Spleen (tissue), 11 donors: ENCODE results near the gene CMIP. TPM values are rescaled to one million over a fixed set of nuclear protein-coding genes. Genes with fewer than 3 reads are reported as not detected.
A peak's percentile ranks its signal among the peaks of the same experiment; 100 is the strongest.

Experiments used
- DNase-seq: peaks from one replicate; pipeline ENCODE4 v3.0.0-alpha.2; 2020
- H3K27ac ChIP-seq, 8 donors: fragments of 200-600 bp; sonication (generic) in 7 of 8; 1 replicate in 4 of 8; 2 replicates in 4 of 8; pipeline versions ENCODE4 v1.5.0 to v1.8.0; 2016 to 2021; ENCODE audit warnings: inconsistent platforms in 4 of 8, mild to moderate bottlenecking in 4 of 8, moderate library complexity in 1 of 8
- H3K27me3 ChIP-seq, 7 donors: fragments of 200-600 bp; sonication (generic) in 6 of 7; replicated peaks in 1 of 7; 1 replicate in 4 of 7; 2 replicates in 3 of 7; pipeline versions ENCODE4 v1.5.0 to v1.8.0; 2016 to 2021; ENCODE audit warnings: inconsistent platforms in 3 of 7, mild to moderate bottlenecking in 1 of 7
- H3K36me3 ChIP-seq, 6 donors: fragments of 200-600 bp; sonication (generic) in 5 of 6; 1 replicate in 4 of 6; 2 replicates in 2 of 6; pipeline versions ENCODE4 v1.5.0 to v1.8.0; 2016 to 2021; ENCODE audit warnings: inconsistent platforms in 2 of 6
- H3K4me1 ChIP-seq, 6 donors: fragments of 200-600 bp; sonication (generic) in 5 of 6; 1 replicate in 3 of 6; 2 replicates in 3 of 6; pipeline versions ENCODE4 v1.5.0 to v1.8.0; 2016 to 2021; ENCODE audit warnings: inconsistent platforms in 3 of 6
- H3K4me3 ChIP-seq, 8 donors: fragments of 200-600 bp; sonication (generic) in 7 of 8; 1 replicate in 4 of 8; 2 replicates in 4 of 8; pipeline versions ENCODE4 v1.5.0 to v1.8.0; 2016 to 2021; ENCODE audit warnings: inconsistent platforms in 4 of 8, mild to moderate bottlenecking in 4 of 8, moderate library complexity in 2 of 8
- H3K9me3 ChIP-seq, 8 donors: fragments of 200-600 bp; sonication (generic) in 7 of 8; 1 replicate in 4 of 8; 2 replicates in 4 of 8; pipeline versions ENCODE4 v1.5.0 to v1.8.0; 2016 to 2021; ENCODE audit warnings: inconsistent platforms in 4 of 8
- CTCF ChIP-seq, 11 experiments: fragments of 200-600 bp in 7 of 11; fragments of 450-650 bp in 4 of 11; sonication (generic) in 4 of 11; IDR thresholded peaks in 8 of 11; conservative IDR thresholded peaks in 3 of 11; 1 replicate in 7 of 11; 2 replicates in 4 of 11; pipeline versions ENCODE4 v1.4.0 to v1.8.0; 2016 to 2021; ENCODE audit warnings: antibody characterized with exemption in 11 of 11, inconsistent platforms in 4 of 11, mild to moderate bottlenecking in 1 of 11
- POLR2A ChIP-seq, 3 donors: fragments of 450-650 bp; IDR thresholded peaks; one replicate each; pipeline ENCODE4 v1.5.1; 2017; ENCODE audit warnings: antibody characterized with exemption in 3 of 3, mild to moderate bottlenecking in 1 of 3
- POLR2AphosphoS5 ChIP-seq, 3 donors: sonication (generic); formaldehyde crosslinking; IDR thresholded peaks; one replicate each; pipeline ENCODE4 v1.5.1; 2017; ENCODE audit warnings: antibody characterized with exemption in 3 of 3
- WGBS, 5 donors: extraction: QIAGEN DNeasy Blood & Tissue Kit in 3 of 5; methylation state at CpG; one replicate each; pipeline versions ENCODE4 v1.1.5 to v1.1.7; 2013 to 2018; 5-methylcytosine and 5-hydroxymethylcytosine counted together
- intact Hi-C: fragments of 100-400 bp; cut with DNase I; formaldehyde crosslinking; loops from one replicate; pipeline ENCODE4 v1.15.0; 2023; ENCODE audit warnings: low total_unique reads
- polyA plus RNA-seq, 3 donors: library from polyadenylated mRNA; stranded (reverse); fragments of 200-250 nt; gene quantifications; one replicate each; pipeline ENCODE4 v1.2.1, GENCODE V29; 2013
- total RNA-seq, 7 donors: library from RNA; depleted of rRNA in 3 of 7; stranded (reverse); fragments of >200 nt in 3 of 7; fragmentation: NEBNext Ultra II Directional in 4 of 7; extraction: Animal tissue kit (Norgen Biotek cat#: 25700) in 4 of 7; gene quantifications; one replicate each; pipeline versions ENCODE4 v1.1.0 to v1.2.1, GENCODE V29; 2016 to 2021
- donor health status: healthy with polysubstance abuse.
- donor health status: DM: no; HTN: no; CAD: no; lungs with moderate emphysema.
- donor health status: DM: no; HTN: no; CAD: no.
- donor health status: Bipolar disorder and iron deficiency.
- donor health status: healthy.
- donor health status: DM: no; HTN: no; CAD: no.
- donor health status: DM: yes; HTN: yes; CAD: no.

Gene CMIP
- total and polyA plus RNA-seq, 10 donors: 6.0 to 107 (median 63.6) TPM

DNA sequence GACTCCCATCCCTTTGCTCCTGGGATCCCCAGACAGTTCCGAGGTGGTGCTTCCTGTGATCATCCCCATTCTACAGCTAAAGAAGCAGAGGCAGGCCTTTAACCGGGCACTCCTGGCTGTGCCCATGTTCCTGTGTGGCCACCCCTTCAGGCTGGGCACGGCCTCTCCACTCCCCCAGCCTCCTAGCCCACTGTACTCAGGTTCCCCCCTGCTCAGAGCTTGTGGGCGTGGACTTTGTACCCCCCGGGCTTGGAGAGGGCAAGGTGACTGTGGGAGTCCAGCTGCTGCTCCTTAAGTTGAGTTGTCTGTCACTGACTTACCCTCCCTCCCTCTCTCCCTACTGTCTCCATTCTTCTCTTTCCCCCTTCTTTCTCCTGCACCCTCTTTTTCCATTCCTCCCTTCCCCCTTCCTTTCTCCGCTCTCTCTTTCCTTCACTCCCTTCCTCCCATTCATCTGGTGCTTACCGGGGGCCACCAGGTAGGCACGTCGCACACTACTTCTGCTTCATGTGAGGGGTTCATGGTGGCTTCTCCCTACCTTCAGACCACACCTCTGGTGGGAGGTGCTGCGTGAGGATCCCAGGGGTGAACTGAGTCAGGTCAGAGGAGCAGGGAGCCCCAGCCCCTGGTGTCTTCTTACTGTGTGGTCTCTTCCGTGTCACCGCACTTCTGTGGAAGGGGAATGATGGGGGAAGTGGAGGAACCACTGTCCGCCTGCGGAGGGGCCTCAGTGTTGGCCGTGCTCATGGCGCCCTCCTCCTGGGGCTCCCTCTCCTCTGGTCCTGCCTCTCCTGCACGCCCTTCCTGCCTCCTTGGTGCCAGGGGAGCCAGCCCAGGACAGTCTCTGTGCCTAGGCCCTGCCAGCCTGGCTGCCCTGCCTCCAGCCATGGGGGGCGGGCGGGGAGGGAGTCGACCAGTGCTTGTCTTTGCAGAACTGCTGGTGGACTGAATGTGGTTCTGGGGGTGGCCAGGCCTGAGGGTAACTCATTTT lies 29.7 kb downstream of the CMIP start:
- Histone ChIP-seq H3K9me3 (no peaks in the 10 kb centered on the region), H3K36me3 (peaks cover 0 to 22% (median 0%) of the 10 kb centered on the region in 6 donors), H3K27me3 (no peaks in the 10 kb centered on the region), H3K27ac (peak overlapping the region in 7 of 8 donors; percentile 58 to 95 (median 65)), H3K4me3 (no peak overlapping the region), H3K4me1 (peaks cover 50 to 100% (median 98%) of the 10 kb centered on the region in 6 donors)
- intact Hi-C loops: no loop called here
- no peak for DNase-seq
- WGBS, 5 donors: 87 to 91% (median 89%) methylated on average over 20 of the region's 20 CpGs
- TF ChIP-seq CTCF (IDR thresholded peaks at IDR 0.05 in 8 of 11, conservative IDR thresholded peaks at IDR 0.05 in 3 of 11): no peak
- TF ChIP-seq POLR2A (IDR thresholded peaks at IDR 0.05): no peak
- TF ChIP-seq POLR2AphosphoS5 (IDR thresholded peaks at IDR 0.05): peak in 1 of 3 donors; percentile 10

DNA sequence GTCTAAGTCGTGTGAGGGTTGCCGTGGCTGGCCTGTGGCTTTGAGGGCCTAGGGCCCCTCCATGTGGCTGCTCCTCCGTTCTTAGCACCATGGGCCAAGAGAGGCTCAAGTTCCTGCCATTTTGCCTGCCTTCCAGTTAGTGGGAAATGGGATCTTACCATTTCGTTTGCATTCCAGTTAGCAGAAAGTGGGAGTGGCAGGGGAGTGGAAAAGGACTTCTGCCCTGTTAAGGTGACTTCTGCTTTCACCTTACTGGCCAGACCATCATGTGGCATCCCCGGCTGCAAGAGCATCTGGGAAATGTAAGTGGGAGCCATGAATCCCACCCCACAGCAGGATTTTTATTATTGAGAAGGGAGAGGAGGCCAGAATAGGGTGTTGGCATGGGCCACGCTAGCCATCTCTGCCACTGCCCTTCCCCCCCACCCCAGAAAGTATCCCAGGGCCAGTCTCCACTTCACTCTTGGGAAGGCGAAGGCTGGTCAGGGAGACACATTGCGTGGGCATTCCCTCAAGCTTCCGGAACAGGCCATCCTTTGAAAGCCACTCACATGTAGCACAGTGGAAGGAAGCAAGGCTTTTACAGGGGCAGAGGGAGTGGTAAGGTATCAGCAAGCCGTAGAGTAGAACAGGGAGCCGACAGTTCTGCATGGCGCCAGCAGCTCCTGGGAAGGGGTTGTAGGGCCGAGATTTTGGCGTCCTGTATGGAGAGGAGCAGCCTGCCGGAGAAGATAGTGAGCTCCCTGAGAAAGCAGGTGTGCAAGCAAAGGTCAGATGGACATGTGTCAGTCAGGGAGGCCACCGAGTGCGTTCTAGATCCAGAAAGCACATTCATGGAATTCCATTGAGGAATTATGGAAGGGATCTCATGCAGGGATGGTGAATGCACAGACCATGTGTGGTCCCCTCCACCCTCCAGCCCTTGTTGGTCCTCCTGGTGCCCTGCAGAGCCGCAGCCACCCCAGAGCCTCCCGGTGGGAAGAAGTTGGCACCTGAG lies 33.4 kb downstream of the CMIP start:
- no peaks in the 10 kb centered on the region for H3K9me3 ChIP-seq
- peak overlapping the region in 4 of 8 donors; percentile 16 to 64 (median 20) for H3K4me3 ChIP-seq
- WGBS, 5 donors: 65 to 76% (median 74%) methylated on average over 19 of the region's 19 CpGs
- no peak for DNase-seq
- intact Hi-C loops: no loop called here
- H3K27ac ChIP-seq: peak overlapping the region; percentile 57 to 95 (median 90)
- peaks cover 63 to 100% (median 98%) of the 10 kb centered on the region in 6 donors for H3K4me1 ChIP-seq
- TF ChIP-seq POLR2AphosphoS5 (IDR thresholded peaks at IDR 0.05) (no peak), POLR2A (IDR thresholded peaks at IDR 0.05) (no peak), CTCF (IDR thresholded peaks at IDR 0.05 in 8 of 11, conservative IDR thresholded peaks at IDR 0.05 in 3 of 11) (no peak)
- H3K36me3 ChIP-seq: peaks cover 0 to 11% (median 0%) of the 10 kb centered on the region in 6 donors
- no peaks in the 10 kb centered on the region for H3K27me3 ChIP-seq

DNA sequence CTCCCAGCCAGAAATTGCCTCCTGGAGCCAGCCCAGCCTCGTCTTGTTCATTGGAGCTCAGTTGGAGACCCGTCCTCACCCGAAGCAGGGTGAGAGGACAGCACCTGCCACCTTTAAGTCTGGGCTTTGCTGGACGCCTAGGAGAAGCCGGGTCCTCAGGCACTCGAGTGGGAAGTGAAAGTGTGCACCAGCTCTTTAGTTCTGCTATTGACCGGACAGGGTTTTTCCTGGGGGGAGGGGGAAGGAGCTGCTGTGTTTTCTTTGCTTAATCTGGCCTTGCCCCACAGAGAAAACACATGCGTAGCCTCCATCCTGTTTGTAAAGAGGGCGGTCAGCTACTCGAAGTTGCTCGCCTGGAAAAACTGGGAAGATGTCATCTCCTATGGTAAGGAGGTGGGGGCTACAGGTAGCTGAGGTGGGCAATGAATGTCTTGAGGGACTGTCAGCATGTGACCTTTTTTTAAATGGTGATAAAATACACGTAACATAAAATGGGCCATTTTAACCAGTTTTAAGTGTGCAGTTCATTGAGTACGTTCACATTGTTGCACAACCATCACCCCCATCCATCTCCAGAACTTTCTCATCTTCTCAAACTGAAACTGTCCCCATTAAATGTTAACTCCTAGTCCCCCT lies 34.4 kb downstream of the CMIP start:
- H3K9me3 ChIP-seq: no peaks in the 10 kb centered on the region
- WGBS, 5 donors: 9 to 14% (median 13%) methylated on average over 7 to 13 of the region's 13 CpGs
- peak; percentile 91 for DNase-seq

More for the DNA sequence above, 34.4 kb downstream of the CMIP start:
- Histone ChIP-seq H3K4me1 (peaks cover 70 to 100% (median 97%) of the 10 kb centered on the region in 6 donors), H3K27ac (peak overlapping the region; percentile 57 to 95 (median 90)), H3K4me3 (peak overlapping the region in 4 of 8 donors; percentile 16 to 64 (median 20)), H3K27me3 (no peaks in the 10 kb centered on the region), H3K36me3 (peaks cover 0 to 8% (median 0%) of the 10 kb centered on the region in 6 donors)
- TF ChIP-seq CTCF (IDR thresholded peaks at IDR 0.05 in 8 of 11, conservative IDR thresholded peaks at IDR 0.05 in 3 of 11) (no peak), POLR2A (IDR thresholded peaks at IDR 0.05) (no peak), POLR2AphosphoS5 (IDR thresholded peaks at IDR 0.05) (peak in 2 of 3 donors; percentile 70 to 80)
- intact Hi-C loops: no loop called here
